Spinal cord (tissue), 10 donors: ENCODE data around the gene DDI2. TPM values are rescaled to one million over a fixed set of nuclear protein-coding genes. Genes with fewer than 3 reads are reported as not detected.

Experiments
- DNase-seq, 6 donors: peaks; one replicate each; pipeline versions ENCODE4 v3.0.0 to v3.0.0-alpha.2; 2013 to 2015; ENCODE audit warnings: low spot score in 6 of 6, low read depth in 4 of 6
- H3K27ac ChIP-seq: one replicate; pipeline ENCODE4 v1.5.1; 2013; ENCODE audit warnings: low read depth, low read length, control low read depth
- H3K27me3 ChIP-seq: one replicate; pipeline ENCODE4 v1.6.1; 2013; ENCODE audit warnings: low read length; ENCODE audit not compliant: control insufficient read depth, insufficient read depth
- H3K36me3 ChIP-seq: one replicate; pipeline ENCODE4 v1.6.1; 2013; ENCODE audit warnings: low read length; ENCODE audit not compliant: control insufficient read depth, insufficient read depth
- H3K4me1 ChIP-seq: one replicate; pipeline ENCODE4 v1.6.1; 2013; ENCODE audit warnings: low read length; ENCODE audit not compliant: control insufficient read depth, insufficient read depth
- H3K4me3 ChIP-seq: one replicate; pipeline ENCODE4 v1.5.1; 2013; ENCODE audit warnings: low read depth, low read length, control low read depth
- H3K9me3 ChIP-seq: one replicate; pipeline ENCODE4 v1.6.1; 2013; ENCODE audit warnings: low read length; ENCODE audit not compliant: control insufficient read depth, insufficient read depth
- WGBS: methylation state at CpG from one replicate; pipeline ENCODE4 v1.1.5; 2013; ENCODE audit warnings: missing lambda C conversion rate; ENCODE audit not compliant: insufficient coverage; 5-methylcytosine and 5-hydroxymethylcytosine counted together
- long read RNA-seq, 4 donors: transcript quantifications; one replicate each; lab custom pipeline, GENCODE V29; 2026
- polyA plus RNA-seq, 2 donors: library from polyadenylated mRNA; unstranded; fragments of 120-200 nt; gene quantifications; one replicate each; pipeline ENCODE4 v1.2.1, GENCODE V29; 2013; ENCODE audit not compliant: insufficient read length in 2 of 2
- total RNA-seq, 2 donors: library from RNA; depleted of rRNA in 1 of 2; stranded (reverse); fragments of 120-200 nt in 1 of 2; fragments of >200 nt in 1 of 2; gene quantifications; one replicate each; pipeline versions ENCODE4 v1.2.3 to v1.2.4, GENCODE V29; 2013 to 2014
- donor health status: healthy.

DDI2 gene
- total RNA-seq (10 to 100 TPM; 14.7 to 26.6 TPM), polyA plus RNA-seq (1 to 10 TPM; 9.5 to 9.6 TPM)
- long read RNA-seq, donor 1, full-length matches to known transcripts: 2 of 2 reads
- long read RNA-seq, donor 1, partial matches to known transcripts: 0 of 2 reads
- long read RNA-seq, donor 1, other reads (novel, unspliced or antisense): 0 of 2 reads
- long read RNA-seq, donor 2, full-length matches to known transcripts: 1 of 1 reads
- long read RNA-seq, donor 2, partial matches to known transcripts: 0 of 1 reads
- long read RNA-seq, donor 2, other reads (novel, unspliced or antisense): 0 of 1 reads
- long read RNA-seq, donor 3, partial matches to known transcripts: 0 of 3 reads
- long read RNA-seq, donor 3, other reads (novel, unspliced or antisense): 0 of 3 reads
- long read RNA-seq, donor 4, full-length matches to known transcripts: 2 of 2 reads
- long read RNA-seq, donor 4, partial matches to known transcripts: 0 of 2 reads
- long read RNA-seq, donor 4, other reads (novel, unspliced or antisense): 0 of 2 reads

- H3K27ac ChIP-seq: peak within 1 kb of the TSS; percentile 92
- no peaks in the 10 kb centered on the region for H3K27me3 ChIP-seq
- H3K4me3 ChIP-seq: peak within 1 kb of the TSS; percentile 98
- H3K4me1 ChIP-seq: peaks cover 16% of the 10 kb centered on the region
- under 1% methylated on average over 77 of the region's 86 CpGs for WGBS
- no peaks in the 10 kb centered on the region for H3K9me3 ChIP-seq
- peak; percentile 86 to 99 (median 96) for DNase-seq
- H3K36me3 ChIP-seq: no peaks in the 10 kb centered on the region
Observed at GRCh38 chr1:15617173-15618076, at the start of gene DDI2. DDI2 (plus strand) TSS chr1:15617458; CDS start chr1:15617671, 213 bp downstream.

DNA sequence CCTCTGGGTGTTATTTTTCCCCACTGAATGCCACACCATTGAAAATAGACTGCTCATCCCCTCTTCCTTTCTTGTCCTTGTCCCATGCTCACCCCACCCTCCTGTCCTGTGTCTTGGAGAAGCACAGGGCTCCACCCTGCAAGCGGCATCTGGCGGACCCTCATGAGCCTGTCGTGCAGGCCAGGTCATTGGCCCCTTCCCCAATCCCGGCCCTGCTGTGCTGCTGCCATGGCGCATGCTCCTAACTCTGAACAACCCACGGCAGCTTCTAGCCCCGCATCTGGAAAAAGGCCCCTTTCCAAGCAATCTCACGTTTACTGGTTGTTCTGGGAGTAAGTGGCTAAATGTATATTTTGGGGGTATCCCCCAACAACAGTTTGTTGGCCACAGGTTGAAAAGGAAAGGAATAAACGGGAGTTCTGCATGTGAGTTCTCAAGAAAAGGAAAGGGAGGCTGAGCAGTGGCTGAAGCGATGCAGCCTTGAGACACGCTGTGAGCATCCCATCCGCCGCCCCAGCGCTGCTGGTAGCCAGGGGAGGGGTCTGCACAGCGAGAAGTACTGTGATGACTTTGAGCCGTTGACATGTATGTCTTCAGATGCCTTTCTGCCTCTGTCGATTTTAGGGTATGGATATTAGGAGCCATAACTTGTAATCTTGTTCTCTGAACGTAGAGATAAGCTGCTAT is 48.7 kb upstream of the DDI2 start:
- Histone ChIP-seq H3K27me3 (no peaks in the 10 kb centered on the region), H3K4me1 (no peaks in the 10 kb centered on the region), H3K36me3 (peaks cover 55% of the 10 kb centered on the region), H3K27ac (no peak overlapping the region), H3K9me3 (no peaks in the 10 kb centered on the region), H3K4me3 (no peak overlapping the region)
- DNase-seq: no peak
- 92% methylated on average over 11 of the region's 18 CpGs for WGBS

- Histone ChIP-seq H3K36me3 (peaks cover 34% of the 10 kb centered on the region), H3K27ac (no peak overlapping the region), H3K27me3 (no peaks in the 10 kb centered on the region), H3K4me1 (no peaks in the 10 kb centered on the region), H3K9me3 (no peaks in the 10 kb centered on the region), H3K4me3 (no peak overlapping the region)
- no CpG with 5 or more reads among the region's 1 CpG for WGBS
- no peak for DNase-seq
Observed at GRCh38 chr1:15570861-15571260, 46.4 kb upstream of the DDI2 start.

DNA sequence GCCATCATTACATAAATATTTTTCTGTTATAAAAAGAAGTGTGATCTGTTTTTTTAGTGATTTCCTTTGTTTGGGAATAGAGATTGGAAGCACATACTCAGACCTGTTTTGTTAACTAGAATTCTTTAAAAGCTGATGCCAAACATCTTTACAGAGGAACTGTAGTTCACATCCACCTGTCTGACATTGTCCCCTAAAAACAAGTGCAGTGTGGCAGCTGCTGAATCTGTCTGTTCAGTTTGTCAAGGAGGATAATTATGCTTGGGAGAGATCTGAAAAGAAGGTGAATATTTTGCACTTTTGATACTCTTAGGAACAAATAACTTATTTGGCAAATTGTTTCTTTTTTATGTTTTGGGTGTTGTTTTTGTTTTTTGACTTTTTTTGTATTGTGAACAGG is 46.0 kb upstream of the DDI2 start:
- Histone ChIP-seq H3K4me3 (no peak overlapping the region), H3K27ac (no peak overlapping the region), H3K9me3 (no peaks in the 10 kb centered on the region), H3K36me3 (peaks cover 30% of the 10 kb centered on the region), H3K27me3 (no peaks in the 10 kb centered on the region), H3K4me1 (no peaks in the 10 kb centered on the region)
- no peak for DNase-seq

- Histone ChIP-seq H3K36me3 (peaks cover 16% of the 10 kb centered on the region), H3K27me3 (no peaks in the 10 kb centered on the region), H3K9me3 (no peaks in the 10 kb centered on the region), H3K4me1 (no peaks in the 10 kb centered on the region), H3K4me3 (no peak overlapping the region), H3K27ac (no peak overlapping the region)
- DNase-seq: peak in 1 of 6 donors; percentile 79
- 56% methylated on average over 6 of the region's 9 CpGs for WGBS
Observed at GRCh38 chr1:15573477-15573876, 43.8 kb upstream of the DDI2 start.

GRCh38 chr1:15574741-15575140 is 42.5 kb upstream of the DDI2 start:
- Histone ChIP-seq H3K27me3 (no peaks in the 10 kb centered on the region), H3K27ac (no peak overlapping the region), H3K4me1 (peaks cover 10% of the 10 kb centered on the region), H3K36me3 (peaks cover 9% of the 10 kb centered on the region), H3K4me3 (no peak overlapping the region), H3K9me3 (no peaks in the 10 kb centered on the region)
- WGBS: 33% methylated on average over 6 of the region's 6 CpGs
- peak in 1 of 6 donors; percentile 66 for DNase-seq

DNA sequence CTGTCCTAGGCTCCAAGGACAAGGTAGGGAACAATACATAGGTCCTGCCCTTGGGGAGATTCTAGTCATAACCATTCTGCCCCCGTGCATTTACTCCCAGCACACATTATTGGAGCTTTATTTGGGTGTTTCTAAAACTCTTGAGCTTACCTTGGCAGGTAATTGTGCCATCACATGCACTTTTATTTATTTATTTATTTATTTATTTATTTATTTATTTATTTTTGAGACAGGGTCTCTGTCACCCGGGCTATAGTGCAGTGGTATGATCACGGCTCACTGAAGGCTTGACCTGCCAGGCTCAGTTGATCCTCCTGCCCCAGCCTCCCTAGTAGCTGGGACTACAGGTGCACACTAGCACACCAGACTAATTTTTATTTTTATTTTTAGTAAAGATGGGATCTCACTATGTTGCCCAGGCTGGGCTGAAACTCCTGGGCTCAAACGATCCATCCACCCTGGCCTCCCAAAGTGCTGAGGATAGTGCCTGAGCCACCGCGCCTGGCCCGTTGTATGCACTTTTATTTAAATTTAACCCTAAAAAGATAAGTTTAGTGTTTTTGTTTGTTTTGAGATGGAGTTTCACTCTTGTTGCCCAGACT is 41.6 kb upstream of the DDI2 start:
- H3K36me3 ChIP-seq: peaks cover 8% of the 10 kb centered on the region
- DNase-seq: no peak
- H3K27ac ChIP-seq: no peak overlapping the region
- H3K4me3 ChIP-seq: no peak overlapping the region
- WGBS: no CpG with 5 or more reads among the region's 7 CpGs
- H3K4me1 ChIP-seq: peaks cover 10% of the 10 kb centered on the region
- H3K9me3 ChIP-seq: no peaks in the 10 kb centered on the region
- H3K27me3 ChIP-seq: no peaks in the 10 kb centered on the region

DNA sequence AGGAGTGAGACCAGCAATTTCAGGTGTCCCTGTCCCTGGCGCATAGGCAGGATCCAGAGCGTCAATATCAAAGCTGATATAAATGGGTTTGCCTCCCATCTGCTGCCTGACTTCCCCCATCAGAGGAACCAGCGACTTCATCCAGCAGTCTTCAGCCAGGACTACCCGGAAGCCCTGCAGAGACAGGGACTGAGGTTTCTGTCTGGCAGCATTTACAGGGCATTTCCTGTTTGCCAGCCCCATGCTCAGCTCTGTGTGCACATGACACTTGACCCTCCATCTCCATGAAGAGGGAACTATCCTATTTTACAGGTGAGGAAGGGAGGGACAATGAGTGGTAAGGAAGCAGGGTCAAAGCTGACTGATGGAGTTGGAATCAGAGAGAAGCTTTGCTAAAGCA is 39.6 kb upstream of the DDI2 start:
- Histone ChIP-seq H3K9me3 (no peaks in the 10 kb centered on the region), H3K36me3 (peaks cover 4% of the 10 kb centered on the region), H3K4me1 (peaks cover 10% of the 10 kb centered on the region), H3K27me3 (no peaks in the 10 kb centered on the region), H3K4me3 (no peak overlapping the region), H3K27ac (no peak overlapping the region)
- no peak for DNase-seq
- WGBS: 91% methylated on average over 4 of the region's 4 CpGs
